Measurements from ENCODE around the gene DUOXA2.
"Not testable (repeated sequence)": the region's sequence is repeated elsewhere in the genome, so short reads cannot be mapped to it uniquely, and the experiment has no call there.

DUOXA2 gene

DNA sequence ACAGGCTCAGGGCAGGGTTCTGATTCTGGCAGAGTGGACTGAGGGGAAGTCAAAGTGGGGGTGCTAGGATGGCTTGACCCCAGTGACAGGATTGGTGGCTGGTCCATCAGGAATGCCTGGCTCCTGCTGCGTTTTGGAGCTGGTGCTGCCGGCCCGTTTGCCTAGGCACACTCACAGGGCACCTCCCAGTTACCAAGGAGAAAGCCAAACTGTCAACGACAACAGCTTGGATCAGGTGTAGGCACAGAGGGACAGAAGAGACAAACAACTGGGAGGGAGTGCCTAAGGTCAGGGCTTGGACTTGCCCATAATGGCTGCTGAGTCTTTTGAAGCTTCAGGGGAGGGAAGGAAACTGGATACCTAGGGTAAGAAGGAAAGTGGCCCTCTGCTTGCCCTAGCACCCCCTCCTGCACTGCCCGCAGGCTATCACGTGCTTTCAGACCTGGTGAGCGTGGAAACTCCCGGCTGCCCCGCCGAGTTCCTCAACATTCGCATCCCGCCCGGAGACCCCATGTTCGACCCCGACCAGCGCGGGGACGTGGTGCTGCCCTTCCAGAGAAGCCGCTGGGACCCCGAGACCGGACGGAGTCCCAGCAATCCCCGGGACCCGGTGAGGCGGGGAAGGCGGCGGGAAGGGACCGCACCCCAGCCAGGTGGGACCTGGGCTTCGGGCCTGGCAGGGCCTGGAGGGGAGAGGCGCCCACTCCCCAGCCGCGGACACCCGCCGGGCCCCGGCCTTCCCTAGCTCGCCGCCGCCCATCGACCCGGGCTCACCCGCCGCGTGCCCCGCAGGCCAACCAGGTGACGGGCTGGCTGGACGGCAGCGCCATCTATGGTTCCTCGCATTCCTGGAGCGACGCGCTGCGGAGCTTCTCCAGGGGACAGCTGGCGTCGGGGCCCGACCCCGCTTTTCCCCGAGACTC lies 20.8 kb downstream of the DUOXA2 start:
- no peak for DNase-seq (ENCODE audit: low read depth in 1 of 2, low spot score in 1 of 2)

DNA sequence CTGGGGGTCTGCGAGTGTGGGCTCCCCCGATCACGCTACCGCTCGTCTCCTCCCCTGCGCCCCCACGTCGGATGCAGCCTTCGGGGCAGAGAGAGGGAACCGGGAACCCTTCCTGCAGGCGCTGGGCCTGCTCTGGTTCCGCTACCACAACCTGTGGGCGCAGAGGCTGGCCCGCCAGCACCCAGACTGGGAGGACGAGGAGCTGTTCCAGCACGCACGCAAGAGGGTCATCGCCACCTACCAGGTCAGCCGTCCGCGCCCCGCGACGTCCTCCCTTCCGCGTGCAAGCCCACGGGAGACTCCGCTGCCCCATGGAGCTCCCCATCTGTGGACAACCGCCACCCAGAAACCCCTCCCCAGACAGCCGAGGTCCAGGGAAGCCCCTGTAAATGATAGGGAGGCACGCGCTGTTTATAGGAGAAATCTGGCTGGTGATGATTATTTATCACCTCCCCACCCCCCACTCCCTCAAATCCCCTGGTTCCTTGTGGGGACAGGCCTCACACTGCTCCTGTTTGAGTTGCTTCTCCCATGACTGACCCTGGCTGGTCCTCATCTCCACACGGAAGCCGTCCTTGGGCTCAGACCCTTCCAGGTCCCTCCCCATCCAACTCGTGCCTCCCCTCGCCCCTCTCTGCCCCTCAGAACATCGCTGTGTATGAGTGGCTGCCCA lies 21.7 kb downstream of the DUOXA2 start:
- not testable (repeated sequence) for DNase-seq (ENCODE audit: low read depth in 1 of 2, low spot score in 1 of 2)

DNA sequence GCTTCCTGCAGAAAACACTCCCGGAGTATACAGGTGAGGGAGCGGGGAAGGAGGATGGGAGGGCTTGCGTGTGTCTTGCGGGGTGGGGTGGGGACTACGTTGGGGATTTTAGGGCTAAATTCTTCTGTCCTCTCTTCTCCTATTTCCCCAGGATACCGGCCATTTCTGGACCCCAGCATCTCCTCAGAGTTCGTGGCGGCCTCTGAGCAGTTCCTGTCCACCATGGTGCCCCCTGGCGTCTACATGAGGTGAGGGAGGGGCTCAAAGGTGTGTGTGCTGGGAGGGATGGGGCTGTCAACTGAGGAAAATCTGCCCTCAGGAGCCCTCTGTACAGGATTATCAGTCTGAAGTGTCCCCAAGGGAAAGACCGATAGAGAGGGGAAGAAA lies 22.2 kb downstream of the DUOXA2 start:
- DNase-seq (ENCODE audit: low read depth in 1 of 2, low spot score in 1 of 2), result no peak

DNA sequence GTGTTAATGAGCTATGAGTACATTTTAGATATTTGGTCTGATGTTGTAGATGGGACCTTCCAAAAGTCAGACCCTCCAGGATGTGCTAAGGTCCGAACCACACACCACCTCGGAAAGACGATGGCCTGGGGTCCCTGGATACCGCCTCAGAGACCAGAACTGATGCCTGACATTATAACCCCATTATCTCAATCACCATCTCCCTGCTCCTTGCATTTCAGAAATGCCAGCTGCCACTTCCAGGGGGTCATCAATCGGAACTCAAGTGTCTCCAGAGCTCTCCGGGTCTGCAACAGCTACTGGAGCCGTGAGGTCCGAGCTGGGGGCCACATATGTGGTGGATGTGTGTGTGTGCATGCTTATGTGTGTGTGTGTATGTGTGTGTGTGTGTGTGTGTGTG lies 23.6 kb downstream of the DUOXA2 start:
- no peak for DNase-seq (ENCODE audit: low read depth in 1 of 2, low spot score in 1 of 2)

DNA sequence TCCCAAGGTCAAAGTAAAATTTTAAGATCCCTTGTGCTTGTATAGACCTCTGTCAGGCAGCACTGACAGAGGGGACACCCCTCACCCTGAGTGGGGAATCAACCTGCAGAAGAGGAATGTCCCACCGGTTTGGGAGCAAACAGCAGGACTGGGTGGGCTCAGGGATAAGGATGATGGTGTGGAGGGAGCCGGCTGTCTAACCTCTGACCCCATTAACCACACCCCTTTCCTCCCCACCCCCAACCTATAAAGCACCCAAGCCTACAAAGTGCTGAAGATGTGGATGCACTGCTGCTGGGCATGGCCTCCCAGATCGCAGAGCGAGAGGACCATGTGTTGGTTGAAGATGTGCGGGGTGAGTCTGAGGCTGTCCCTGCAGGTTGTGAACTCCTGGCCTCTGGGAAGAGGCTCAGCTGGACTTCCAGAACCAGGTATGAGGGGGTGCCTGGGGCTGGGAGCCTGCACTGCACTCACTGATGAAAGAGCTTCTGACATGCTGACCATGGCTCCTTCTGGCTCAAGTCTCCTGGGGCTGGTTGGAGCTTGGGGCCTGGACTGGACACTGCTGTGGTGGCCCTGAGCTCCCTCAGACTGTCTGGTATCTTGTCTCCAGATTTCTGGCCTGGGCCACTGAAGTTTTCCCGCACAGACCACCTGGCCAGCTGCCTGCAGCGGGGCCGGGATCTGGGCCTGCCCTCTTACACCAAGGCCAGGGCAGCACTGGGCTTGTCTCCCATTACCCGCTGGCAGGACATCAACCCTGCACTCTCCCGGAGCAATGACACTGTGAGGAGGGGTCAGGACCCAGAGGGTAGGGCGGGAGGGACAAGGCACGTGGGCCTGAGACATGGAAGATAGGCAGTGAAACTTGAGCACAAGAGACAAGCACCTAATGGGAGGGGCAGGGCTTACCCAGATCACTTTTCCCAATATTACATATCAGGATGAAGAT lies 25.0 kb downstream of the DUOXA2 start:
- DNase-seq (ENCODE audit: low read depth in 1 of 2, low spot score in 1 of 2), result no peak

DNA sequence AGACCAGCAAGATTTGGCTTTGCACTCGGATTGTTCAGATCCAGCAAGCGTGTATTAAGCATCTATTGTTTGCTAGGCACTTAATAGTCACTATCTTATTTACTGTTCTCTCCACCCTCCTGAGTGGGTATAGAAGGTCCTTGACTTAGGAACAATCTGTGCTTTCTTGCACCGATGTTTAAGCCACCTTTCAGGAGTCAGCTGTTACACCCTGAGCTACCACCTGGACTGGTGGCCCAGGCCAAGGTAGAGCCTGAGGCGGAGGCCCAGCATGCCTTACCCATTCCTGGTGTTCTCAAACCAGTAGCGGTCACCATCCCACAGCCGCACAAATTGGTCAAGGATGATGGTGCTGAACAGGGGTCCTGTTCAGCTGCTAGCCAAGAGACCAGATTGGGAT lies 25.6 kb downstream of the DUOXA2 start:
- no peak for DNase-seq (ENCODE audit: low read depth in 1 of 2, low spot score in 1 of 2)

DNA sequence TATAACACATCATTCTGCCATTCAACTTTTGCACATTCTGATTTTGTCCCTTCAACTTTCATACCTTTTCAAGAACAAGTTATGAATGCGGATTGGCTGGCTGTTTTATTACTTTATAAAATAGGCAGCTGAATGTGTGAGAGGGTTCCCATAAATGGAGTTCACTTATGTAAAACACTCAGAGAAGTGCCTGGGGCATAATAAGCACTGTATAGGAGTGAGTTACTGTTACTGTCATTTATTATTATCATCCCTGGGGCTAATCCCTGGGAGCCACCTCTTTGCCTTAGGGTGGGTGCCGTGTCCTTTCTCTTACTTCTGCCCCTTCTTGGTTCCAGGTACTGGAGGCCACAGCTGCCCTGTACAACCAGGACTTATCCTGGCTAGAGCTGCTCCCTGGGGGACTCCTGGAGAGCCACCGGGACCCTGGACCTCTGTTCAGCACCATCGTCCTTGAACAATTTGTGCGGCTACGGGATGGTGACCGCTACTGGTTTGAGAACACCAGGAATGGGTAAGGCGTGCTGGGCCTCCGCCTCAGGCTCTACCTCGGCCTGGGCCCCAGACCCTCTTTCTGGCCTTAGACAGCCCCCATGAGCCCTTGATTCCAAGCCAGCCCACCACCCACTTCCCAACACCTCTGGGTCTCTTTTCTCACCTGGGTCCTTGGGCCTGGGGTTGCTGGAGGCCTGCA lies 26.6 kb downstream of the DUOXA2 start:
- no peak for DNase-seq (ENCODE audit: low read depth in 1 of 2, low spot score in 1 of 2)

DNA sequence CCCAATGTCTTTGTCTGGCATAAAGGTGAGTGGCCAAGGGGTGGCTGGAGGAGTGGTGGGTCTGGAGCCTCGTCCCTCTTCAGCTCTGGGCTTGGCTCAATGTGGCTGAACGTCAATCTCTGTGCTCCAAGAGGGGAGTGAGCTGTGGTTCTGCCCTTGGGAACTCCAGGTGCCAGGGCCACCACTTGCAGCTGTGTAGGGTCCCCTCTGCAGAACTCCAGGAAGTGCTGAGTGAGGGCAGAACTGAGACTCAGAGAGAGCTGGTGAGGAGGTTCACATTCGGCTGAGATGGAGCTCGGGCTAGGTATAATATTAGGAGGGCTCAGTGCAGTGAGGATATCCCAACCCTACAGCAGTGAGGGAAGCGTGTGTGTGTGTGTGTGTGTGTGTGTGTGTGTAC lies 27.3 kb downstream of the DUOXA2 start:
- DNase-seq (ENCODE audit: low read depth in 1 of 2, low spot score in 1 of 2), result no peak

DNA sequence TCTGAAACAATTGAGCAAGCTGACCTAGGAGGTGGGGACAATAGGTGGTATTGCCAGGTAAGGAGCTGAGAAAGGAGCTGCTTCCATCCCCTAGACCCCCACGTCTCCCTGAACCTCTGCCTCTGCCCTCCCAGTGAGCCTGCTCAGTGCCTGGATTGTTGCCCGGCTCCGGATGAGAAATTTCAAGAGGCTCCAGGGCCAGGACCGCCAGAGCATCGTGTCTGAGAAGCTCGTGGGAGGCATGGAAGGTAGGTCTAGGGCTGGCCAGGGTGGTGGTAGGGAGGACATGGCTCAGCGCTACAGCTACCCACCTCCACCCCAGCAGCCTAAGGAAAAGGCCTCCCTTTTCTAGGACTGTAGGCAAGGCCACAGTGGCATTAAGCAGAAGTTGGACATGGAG lies 28.9 kb downstream of the DUOXA2 start:
- no peak for DNase-seq (ENCODE audit: low read depth in 1 of 2, low spot score in 1 of 2)

DNA sequence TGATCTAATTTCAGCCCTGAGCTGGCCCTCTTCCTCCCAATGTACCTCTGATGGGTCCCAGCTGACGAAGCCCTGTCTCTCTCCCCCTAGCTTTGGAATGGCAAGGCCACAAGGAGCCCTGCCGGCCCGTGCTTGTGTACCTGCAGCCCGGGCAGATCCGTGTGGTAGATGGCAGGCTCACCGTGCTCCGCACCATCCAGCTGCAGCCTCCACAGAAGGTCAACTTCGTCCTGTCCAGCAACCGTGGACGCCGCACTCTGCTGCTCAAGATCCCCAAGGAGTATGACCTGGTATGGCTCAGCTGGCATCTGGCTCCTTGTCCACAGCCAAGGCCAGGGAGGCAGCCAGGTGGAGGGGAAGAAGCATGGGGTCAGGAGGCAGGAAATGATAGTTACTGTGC lies 29.8 kb downstream of the DUOXA2 start:
- DNase-seq (ENCODE audit: low read depth in 1 of 2, low spot score in 1 of 2), result no peak

DNA sequence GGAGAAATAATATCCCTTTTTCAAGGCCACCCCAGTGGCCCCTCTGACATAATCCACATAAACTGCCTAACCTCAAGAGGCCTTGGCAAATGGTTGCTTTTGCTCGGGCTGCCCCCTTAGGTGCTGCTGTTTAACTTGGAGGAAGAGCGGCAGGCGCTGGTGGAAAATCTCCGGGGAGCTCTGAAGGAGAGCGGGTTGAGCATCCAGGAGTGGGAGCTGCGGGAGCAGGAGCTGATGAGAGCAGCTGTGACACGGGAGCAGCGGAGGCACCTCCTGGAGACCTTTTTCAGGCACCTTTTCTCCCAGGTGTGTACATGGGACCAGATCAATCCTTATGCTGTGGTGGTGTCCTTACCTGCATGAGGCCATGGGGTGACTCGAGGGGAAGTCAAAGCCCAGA lies 30.6 kb downstream of the DUOXA2 start:
- DNase-seq (ENCODE audit: low read depth in 1 of 2, low spot score in 1 of 2), result no peak

DNA sequence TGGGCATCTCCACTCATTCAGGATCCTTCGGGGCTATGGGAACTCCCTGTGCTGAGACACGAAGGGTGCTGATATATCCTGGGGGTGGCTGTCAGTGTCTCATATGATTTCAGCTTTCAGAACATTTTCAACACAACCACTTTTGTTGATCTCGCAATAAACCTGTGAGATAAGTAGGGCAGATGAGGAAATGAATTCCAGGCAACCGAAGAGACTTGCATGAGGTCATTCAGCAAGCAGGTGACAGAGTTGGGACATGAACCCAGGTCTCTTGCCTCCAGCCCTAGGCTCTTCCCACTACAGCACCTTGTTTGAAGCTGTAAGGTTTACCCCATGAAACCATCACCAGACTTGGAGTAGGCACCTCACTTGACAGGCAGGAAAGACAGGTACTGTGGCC lies 32.3 kb downstream of the DUOXA2 start:
- no peak for DNase-seq (ENCODE audit: low read depth in 1 of 2, low spot score in 1 of 2)

DNA sequence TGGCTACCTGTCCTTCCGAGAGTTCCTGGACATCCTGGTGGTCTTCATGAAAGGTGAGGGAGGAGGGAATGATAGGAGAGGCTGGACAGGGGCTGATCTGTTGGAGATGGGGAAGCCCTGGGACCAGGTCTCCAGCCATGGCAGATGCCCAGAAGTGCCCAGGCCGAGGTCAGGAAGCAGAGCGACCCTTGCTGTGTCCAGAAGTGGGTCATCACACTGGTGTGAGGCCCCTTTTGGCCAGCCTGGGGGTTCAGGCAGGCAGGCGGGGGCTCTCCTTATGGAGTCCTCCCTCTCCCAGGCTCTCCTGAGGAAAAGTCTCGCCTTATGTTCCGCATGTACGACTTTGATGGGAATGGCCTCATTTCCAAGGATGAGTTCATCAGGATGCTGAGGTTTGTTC lies 33.5 kb downstream of the DUOXA2 start:
- no peak for DNase-seq (ENCODE audit: low read depth in 1 of 2, low spot score in 1 of 2)

DNA sequence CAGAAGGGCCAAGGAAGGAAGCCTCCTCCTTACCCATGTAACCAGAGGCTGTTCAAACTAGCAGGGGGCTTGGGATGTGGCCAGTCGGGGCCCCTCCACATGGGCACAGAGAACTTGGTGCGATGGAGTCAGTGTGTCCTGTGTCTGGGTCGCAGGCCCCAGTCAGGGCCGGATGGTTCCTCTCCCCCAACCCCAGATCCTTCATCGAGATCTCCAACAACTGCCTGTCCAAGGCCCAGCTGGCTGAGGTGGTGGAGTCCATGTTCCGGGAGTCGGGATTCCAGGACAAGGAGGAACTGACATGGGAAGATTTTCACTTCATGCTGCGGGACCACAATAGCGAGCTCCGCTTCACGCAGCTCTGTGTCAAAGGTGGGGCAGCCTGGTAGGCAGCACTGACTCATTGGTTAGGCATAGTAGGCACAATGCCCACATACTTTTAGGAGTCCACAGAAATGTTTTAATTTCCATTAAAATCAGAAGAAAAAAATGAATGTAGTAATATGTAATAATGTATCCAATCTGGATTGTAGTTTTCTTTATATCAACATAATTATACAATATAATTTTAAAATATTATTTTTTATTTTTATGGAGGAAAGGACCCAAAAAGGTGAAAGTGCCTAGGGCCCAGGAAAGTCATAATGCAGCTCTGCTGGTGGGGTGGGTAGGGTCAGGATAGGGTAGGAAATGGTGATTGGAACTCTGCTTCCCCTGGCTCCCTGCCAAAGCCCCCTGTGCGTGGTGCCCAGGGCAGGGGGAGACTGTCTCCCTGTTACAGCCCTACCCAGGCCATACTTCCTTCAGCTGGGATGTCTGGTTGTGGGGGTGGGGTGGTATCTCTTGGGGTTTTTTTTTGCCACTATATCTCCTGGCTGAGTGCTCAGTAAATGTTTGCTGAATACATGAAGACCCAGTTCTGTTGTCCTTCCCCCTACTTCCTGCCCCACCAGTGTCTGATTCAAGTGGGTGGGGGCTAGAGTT lies 34.2 kb downstream of the DUOXA2 start:
- no peak for DNase-seq (ENCODE audit: low read depth in 1 of 2, low spot score in 1 of 2)

DNA sequence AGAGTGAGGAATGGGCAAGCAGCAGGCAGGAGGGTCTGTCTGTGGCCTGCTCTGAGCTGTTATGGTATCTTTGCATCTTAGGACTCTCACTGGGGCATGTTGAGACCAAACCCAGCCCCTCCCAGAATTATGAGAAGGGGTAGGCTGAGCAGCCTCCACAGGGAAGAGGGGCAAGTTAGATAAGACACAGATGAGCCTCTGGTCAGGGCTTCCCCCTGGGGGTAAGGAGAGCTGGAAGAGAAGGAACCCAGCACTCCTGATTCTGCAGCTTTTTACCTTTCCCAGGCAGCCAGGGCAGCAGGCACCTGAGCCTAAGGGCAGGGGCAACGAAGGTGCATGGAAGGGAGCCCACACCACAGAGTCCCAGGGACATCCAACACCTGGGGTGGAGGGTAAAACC lies 34.9 kb downstream of the DUOXA2 start:
- no peak for DNase-seq (ENCODE audit: low read depth in 1 of 2, low spot score in 1 of 2)

DNA sequence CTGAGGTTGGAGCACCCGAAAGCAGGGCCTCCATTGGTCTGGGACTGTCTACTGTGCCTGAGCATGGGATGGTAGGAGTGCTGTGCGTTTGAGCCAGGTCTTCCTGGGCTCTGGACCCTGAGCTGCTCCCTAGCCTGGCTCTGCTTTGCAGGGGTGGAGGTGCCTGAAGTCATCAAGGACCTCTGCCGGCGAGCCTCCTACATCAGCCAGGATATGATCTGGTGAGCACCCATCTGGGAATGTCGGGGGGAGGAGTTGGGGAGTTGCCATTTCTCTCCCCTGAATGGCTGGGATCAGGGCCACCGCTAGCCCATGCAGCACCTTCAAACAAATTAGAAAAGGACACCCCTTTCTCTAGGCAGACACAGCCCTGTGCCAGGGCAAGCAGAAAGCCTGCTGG lies 36.4 kb downstream of the DUOXA2 start:
- no peak for DNase-seq (ENCODE audit: low read depth in 1 of 2, low spot score in 1 of 2)

DNA sequence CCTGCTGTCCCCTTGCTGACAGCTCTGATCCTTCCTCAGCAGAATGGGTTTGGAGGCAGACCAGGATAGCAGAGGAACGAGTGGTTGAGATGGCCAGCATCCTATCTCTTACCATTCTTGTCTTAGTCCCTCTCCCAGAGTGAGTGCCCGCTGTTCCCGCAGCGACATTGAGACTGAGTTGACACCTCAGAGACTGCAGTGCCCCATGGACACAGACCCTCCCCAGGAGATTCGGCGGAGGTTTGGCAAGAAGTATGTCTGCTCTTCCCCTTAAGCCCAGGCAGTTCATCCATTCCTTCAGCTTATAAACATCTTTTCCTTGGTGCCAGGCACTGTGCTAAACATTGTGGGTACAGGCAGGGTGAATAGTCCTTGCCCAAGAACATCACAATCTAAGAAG lies 36.9 kb downstream of the DUOXA2 start:
- DNase-seq (ENCODE audit: low read depth in 1 of 2, low spot score in 1 of 2), result no peak

DNA sequence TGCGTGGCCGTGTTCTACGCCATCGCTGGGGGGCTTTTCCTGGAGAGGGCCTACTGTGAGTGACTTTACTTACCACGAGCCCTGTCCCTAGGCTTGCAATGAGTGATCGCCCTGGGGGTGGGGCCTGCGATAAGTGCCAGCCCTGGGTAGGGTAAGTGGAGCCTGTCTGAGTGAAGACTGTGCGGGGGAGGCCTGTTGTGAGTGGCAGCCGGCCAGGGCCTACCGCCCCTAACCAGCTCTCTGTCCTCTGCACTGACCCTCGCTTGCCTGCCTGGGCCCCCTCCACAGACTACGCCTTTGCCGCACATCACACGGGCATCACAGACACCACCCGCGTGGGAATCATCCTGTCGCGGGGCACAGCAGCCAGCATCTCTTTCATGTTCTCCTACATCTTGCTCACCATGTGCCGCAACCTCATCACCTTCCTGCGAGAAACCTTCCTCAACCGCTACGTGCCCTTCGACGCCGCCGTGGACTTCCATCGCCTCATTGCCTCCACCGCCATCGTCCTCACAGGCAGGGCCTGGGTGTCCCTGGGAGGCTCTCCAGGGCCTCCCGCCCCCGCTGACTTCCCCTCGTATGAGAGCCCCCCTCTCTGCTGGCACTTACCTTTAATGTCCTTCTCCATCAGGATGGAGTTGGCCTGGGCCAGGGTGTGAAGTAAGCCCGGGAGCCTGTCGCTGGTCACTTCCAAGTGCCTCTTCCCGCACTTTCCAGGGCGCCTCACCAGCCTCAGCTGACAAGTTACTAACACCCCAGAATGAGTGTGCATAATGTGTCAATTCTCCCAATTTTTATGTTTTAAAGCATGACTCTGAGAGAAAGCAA lies 38.1 kb downstream of the DUOXA2 start:
- DNase-seq (ENCODE audit: low read depth in 1 of 2, low spot score in 1 of 2), result no peak

DNA sequence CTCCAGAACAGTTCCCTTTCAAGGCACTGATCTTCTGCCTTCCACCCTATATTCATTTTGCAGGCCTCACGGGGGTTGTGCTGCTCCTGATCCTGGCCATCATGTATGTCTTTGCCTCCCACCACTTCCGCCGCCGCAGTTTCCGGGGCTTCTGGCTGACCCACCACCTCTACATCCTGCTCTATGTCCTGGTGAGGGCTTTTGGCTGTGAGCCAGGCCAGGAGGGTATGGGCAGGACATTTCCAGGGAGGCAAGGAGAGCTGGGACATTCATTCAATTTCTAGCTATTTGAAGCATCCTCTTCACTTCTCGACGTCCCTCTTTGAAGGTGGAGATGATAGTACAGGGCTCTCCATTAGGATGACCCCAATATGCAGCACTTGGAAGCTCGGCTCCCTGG lies 41.6 kb downstream of the DUOXA2 start:
- DNase-seq (ENCODE audit: low read depth in 1 of 2, low spot score in 1 of 2), result no peak

Measured in stimulated activated CD4-positive, alpha-beta T cell treated with anti-CD3 and anti-CD28 coated beads, Interleukin-15, amount 100 ng/mL, for 1 hour (primary cell).